Measurements from ENCODE around the gene SHISA2.

GRCh38 chr13:26041444-26041843, 10.4 kb downstream of the SHISA2 start:
- TF ChIP-seq EZH2 (IDR thresholded peaks at IDR 0.05; ENCODE audit: insufficient read depth, poor library complexity, severe bottlenecking) (no peak), EZH2phosphoT487 (IDR thresholded peaks at IDR 0.05; ENCODE audit: insufficient read depth, low read depth) (no peak)
